Stimulated activated CD8-positive, alpha-beta memory T cell treated with anti-CD3 and anti-CD28 coated beads, Interleukin-7, amount 100 ng/mL, for 48 hours (primary cell): ENCODE measurements around the gene ZGRF1.
"Not testable (repeated sequence)": the region's sequence is repeated elsewhere in the genome, so short reads cannot be mapped to it uniquely, and the experiment has no call there.

ENCODE experiments used
- DNase-seq, 2 donors: peaks; one replicate each; pipeline ENCODE4 v3.0.0-alpha.2; 2020; ENCODE audit warnings: low read depth in 1 of 2; ENCODE audit errors: extremely low read depth in 1 of 2

Gene ZGRF1

GRCh38 chr4:112560084-112560483 lies 76.6 kb downstream of the ZGRF1 start:
- DNase-seq: no peak

GRCh38 chr4:112559053-112559452 lies 77.7 kb downstream of the ZGRF1 start:
- DNase-seq: no peak

GRCh38 chr4:112557676-112558411 lies 78.9 kb downstream of the ZGRF1 start:
- DNase-seq: no peak

- not testable (repeated sequence) for DNase-seq
Measured at GRCh38 chr4:112554271-112554670, 82.4 kb downstream of the ZGRF1 start.

- DNase-seq: no peak
Measured at GRCh38 chr4:112552668-112553067, 84.0 kb downstream of the ZGRF1 start.

- DNase-seq: no peak
Measured at GRCh38 chr4:112550728-112551127, 86.0 kb downstream of the ZGRF1 start.

GRCh38 chr4:112546476-112546875 lies 90.2 kb downstream of the ZGRF1 start:
- no peak for DNase-seq

GRCh38 chr4:112545346-112545745 lies 91.4 kb downstream of the ZGRF1 start:
- no peak for DNase-seq

- no peak for DNase-seq
Measured at GRCh38 chr4:112540695-112541094, 96.0 kb downstream of the ZGRF1 start.

GRCh38 chr4:112536123-112536522 lies 100.6 kb downstream of the ZGRF1 start:
- DNase-seq: no peak

- DNase-seq: no peak
Measured at GRCh38 chr4:112532267-112532666, 104.4 kb downstream of the ZGRF1 start.

- DNase-seq: no peak
Measured at GRCh38 chr4:112531146-112531545, 105.6 kb downstream of the ZGRF1 start.

GRCh38 chr4:112526061-112526460 lies 110.6 kb downstream of the ZGRF1 start:
- DNase-seq: no peak

GRCh38 chr4:112523764-112524505 lies 112.8 kb downstream of the ZGRF1 start:
- peak; percentile 62 to 68 for DNase-seq

- no peak for DNase-seq
Measured at GRCh38 chr4:112523008-112523721, 113.5 kb downstream of the ZGRF1 start.

GRCh38 chr4:112522431-112522830 lies 114.3 kb downstream of the ZGRF1 start:
- DNase-seq: not testable (repeated sequence)

GRCh38 chr4:112521123-112522023 lies 115.3 kb downstream of the ZGRF1 start:
- DNase-seq: no peak

- no peak for DNase-seq
Measured at GRCh38 chr4:112520598-112521122, 116.0 kb downstream of the ZGRF1 start.

GRCh38 chr4:112519689-112520597 lies 116.8 kb downstream of the ZGRF1 start:
- DNase-seq: no peak
